KMS-11 (cell line): ENCODE results near the gene ANKRD40.

Source experiments
- H2AFZ ChIP-seq: fragments of 200-600 bp; sonication (generic); 2 replicates; pipeline ENCODE4 v1.6.1; 2016; ENCODE audit warnings: antibody characterized with exemption, mixed run types, low read depth
- H3K27ac ChIP-seq: fragments of 200-600 bp; sonication (generic); 2 replicates; pipeline ENCODE4 v1.6.1; 2016; ENCODE audit warnings: mild to moderate bottlenecking, mixed run types
- H3K27me3 ChIP-seq: fragments of 200-600 bp; sonication (generic); 2 replicates; pipeline ENCODE4 v1.6.1; 2017; ENCODE audit warnings: mild to moderate bottlenecking, low read depth, mixed run types, moderate library complexity; ENCODE audit not compliant: insufficient read depth
- H3K36me3 ChIP-seq: fragments of 200-600 bp; sonication (generic); 2 replicates; pipeline ENCODE4 v1.6.1; 2017; ENCODE audit warnings: mild to moderate bottlenecking, mixed run types; ENCODE audit not compliant: insufficient read depth
- H3K4me1 ChIP-seq: fragments of 200-600 bp; sonication (generic); 2 replicates; pipeline ENCODE4 v1.6.1; 2016; ENCODE audit warnings: mild to moderate bottlenecking, low read depth, mixed run types; ENCODE audit not compliant: poor library complexity, severe bottlenecking
- H3K4me2 ChIP-seq: fragments of 200-600 bp; sonication (generic); 2 replicates; pipeline ENCODE4 v1.7.0; 2016; ENCODE audit warnings: mild to moderate bottlenecking, mixed run types
- H3K4me3 ChIP-seq: fragments of 200-600 bp; sonication (generic); IDR thresholded peaks from 2 replicates; pipeline ENCODE4 v1.6.1; 2017; ENCODE audit warnings: low read depth, low read length, mixed read lengths; ENCODE audit not compliant: insufficient read depth
- H3K79me2 ChIP-seq: fragments of 200-600 bp; sonication (generic); 2 replicates; pipeline ENCODE4 v1.6.1; 2016; ENCODE audit warnings: low read depth, mixed run types; ENCODE audit not compliant: insufficient read depth
- H3K9ac ChIP-seq: fragments of 200-600 bp; sonication (generic); 2 replicates; pipeline ENCODE4 v1.6.1; 2016; ENCODE audit warnings: mild to moderate bottlenecking, mixed run types
- H4K20me1 ChIP-seq: fragments of 200-600 bp; sonication (generic); 2 replicates; pipeline ENCODE4 v1.6.1; 2016; ENCODE audit warnings: mild to moderate bottlenecking, mixed run types; ENCODE audit not compliant: insufficient read depth
- TF ChIP-seq, protein P1 (sequence below): fragments of 200-600 bp; sonication (generic); conservative IDR thresholded peaks from 2 replicates; pipeline ENCODE4 v1.6.1; 2017; ENCODE audit warnings: low read depth, mild to moderate bottlenecking, antibody characterized with exemption, low read length, moderate library complexity, mixed read lengths

ANKRD40 gene

DNA sequence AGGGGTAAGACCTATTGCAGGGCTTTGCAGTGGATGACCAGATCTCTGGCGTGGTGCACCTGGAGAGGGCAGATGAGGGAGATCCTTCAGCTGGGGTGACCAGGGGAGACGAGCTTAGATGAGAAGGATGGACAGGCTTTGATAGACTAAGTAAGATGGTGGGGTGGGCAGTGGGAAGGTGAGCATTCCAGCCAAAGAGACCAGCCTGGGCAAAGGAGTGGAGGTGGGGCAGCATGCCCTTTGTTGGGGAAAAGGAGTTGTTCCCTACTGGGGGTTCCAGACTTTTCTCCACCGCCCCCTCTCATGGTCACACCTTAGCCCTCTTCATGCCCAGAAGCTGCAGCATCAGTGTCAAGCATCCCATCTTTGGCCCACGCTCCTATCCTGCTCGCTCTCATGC, 27.6 kb downstream of the ANKRD40 start:
- no peak overlapping the region for H3K9ac ChIP-seq
- H3K79me2 ChIP-seq: no peaks in the 10 kb centered on the region
- H3K27me3 ChIP-seq: peaks cover 14% of the 10 kb centered on the region; the same call in 1 of the 2 replicates
- H2AFZ ChIP-seq: no peak overlapping the region
- H3K27ac ChIP-seq: no peak overlapping the region
- H3K4me1 ChIP-seq: peaks cover 6% of the 10 kb centered on the region
- TF ChIP-seq, protein P1, sequence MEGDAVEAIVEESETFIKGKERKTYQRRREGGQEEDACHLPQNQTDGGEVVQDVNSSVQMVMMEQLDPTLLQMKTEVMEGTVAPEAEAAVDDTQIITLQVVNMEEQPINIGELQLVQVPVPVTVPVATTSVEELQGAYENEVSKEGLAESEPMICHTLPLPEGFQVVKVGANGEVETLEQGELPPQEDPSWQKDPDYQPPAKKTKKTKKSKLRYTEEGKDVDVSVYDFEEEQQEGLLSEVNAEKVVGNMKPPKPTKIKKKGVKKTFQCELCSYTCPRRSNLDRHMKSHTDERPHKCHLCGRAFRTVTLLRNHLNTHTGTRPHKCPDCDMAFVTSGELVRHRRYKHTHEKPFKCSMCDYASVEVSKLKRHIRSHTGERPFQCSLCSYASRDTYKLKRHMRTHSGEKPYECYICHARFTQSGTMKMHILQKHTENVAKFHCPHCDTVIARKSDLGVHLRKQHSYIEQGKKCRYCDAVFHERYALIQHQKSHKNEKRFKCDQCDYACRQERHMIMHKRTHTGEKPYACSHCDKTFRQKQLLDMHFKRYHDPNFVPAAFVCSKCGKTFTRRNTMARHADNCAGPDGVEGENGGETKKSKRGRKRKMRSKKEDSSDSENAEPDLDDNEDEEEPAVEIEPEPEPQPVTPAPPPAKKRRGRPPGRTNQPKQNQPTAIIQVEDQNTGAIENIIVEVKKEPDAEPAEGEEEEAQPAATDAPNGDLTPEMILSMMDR: no peak
- H3K36me3 ChIP-seq: no peaks in the 10 kb centered on the region
- no peak overlapping the region for H3K4me3 ChIP-seq
- H3K4me2 ChIP-seq: no peak overlapping the region
- H4K20me1 ChIP-seq: no peaks in the 10 kb centered on the region

DNA sequence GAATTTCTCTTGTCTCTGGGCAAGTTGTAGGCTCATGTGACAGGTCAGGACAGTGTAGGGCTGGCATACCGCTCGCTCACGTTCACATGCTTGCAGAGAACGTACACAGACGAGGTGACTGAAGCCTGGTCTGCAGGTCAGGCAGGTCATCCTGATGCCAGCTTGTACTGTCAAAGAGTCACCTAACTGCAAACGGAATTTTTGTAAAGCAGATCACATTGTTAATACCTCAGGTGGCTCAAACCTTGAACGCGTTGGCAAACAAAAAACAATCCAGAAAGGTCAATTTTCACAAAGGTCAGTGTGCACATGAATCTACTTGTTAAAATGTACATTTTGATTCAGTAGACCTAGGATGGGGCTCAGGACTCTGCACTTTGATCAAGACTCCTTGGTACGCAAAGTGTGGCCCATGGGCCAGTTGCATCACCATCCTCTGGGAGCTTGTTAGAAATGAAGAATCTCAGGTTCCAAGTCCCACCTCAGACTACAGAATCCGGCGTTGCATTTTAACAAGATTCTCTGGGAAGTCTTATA, 28.6 kb downstream of the ANKRD40 start:
- Histone ChIP-seq H3K4me3 (no peak overlapping the region), H3K4me2 (no peak overlapping the region), H3K4me1 (peaks cover 6% of the 10 kb centered on the region), H3K27ac (no peak overlapping the region), H3K9ac (no peak overlapping the region), H4K20me1 (no peaks in the 10 kb centered on the region), H3K27me3 (peaks cover 14% of the 10 kb centered on the region; the same call in 1 of the 2 replicates), H3K36me3 (no peaks in the 10 kb centered on the region), H3K79me2 (no peaks in the 10 kb centered on the region), H2AFZ (no peak overlapping the region)
- TF ChIP-seq, protein P1: no peak

DNA sequence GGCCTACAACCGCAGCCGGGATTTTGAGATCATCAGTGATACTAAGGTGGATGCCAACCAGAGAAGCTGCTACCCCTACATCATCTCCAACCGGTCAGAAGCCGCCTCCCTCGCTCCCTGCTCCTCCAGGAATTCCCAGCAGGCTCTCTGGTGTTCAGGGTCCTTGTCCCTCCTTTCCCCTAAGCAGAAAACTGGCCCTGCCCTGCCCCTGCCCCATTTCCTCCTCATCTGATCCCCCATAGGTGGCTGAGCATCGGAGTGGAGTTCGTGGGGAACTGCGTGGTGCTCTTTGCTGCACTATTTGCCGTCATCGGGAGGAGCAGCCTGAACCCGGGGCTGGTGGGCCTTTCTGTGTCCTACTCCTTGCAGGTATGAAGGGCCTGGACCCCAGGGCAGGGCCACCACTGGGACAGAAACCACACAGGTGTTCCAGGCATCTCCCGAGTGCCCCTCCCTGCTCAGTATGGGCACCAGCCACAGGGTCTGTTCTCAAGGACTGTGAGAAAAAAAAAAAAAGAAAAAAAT, 29.8 kb downstream of the ANKRD40 start:
- H4K20me1 ChIP-seq: no peaks in the 10 kb centered on the region
- no peak overlapping the region for H3K9ac ChIP-seq
- H3K4me3 ChIP-seq: no peak overlapping the region
- peaks cover 14% of the 10 kb centered on the region; the same call in 1 of the 2 replicates for H3K27me3 ChIP-seq
- H3K36me3 ChIP-seq: no peaks in the 10 kb centered on the region
- no peak overlapping the region for H3K4me2 ChIP-seq
- TF ChIP-seq, protein P1: no peak
- H2AFZ ChIP-seq: no peak overlapping the region
- peaks cover 6% of the 10 kb centered on the region for H3K4me1 ChIP-seq
- H3K27ac ChIP-seq: no peak overlapping the region
- H3K79me2 ChIP-seq: no peaks in the 10 kb centered on the region

DNA sequence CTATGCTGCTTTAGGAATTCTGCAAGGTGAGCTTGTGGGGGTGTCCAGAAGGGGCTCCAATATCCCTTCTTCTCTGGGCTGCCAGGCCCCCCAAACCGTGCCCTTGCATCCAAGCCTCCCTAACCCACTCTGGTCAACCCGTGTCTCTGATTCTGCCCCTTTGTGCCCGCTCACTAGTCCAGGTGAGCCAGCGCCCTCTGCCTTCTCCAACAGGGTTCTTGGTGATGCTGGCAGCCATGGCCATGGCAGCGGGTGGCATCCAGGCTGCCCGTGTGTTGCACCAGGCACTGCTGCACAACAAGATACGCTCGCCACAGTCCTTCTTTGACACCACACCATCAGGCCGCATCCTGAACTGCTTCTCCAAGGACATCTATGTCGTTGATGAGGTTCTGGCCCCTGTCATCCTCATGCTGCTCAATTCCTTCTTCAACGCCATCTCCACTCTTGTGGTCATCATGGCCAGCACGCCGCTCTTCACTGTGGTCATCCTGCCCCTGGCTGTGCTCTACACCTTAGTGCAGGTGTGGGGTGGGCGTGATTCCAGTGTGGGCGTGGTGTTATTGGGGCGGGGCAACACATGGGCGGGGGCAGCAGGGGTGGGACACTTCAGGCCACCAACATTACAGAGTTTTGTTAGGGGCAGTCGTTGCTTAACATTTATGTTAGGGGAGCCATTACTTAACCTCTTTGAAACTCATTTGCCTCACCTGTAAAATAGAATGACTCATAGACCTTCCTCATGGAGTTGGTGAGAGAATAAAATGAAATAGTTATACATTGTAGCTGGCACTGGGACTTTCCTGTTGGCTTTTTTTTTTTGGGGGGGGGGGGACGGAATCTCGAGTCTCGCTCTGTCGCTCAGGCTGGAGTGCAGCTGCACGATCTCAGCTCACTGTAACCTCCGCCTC, 31.4 kb downstream of the ANKRD40 start:
- Histone ChIP-seq H3K4me3 (no peak overlapping the region), H3K4me1 (peaks cover 5% of the 10 kb centered on the region), H3K9ac (no peak overlapping the region), H3K4me2 (no peak overlapping the region), H3K36me3 (no peaks in the 10 kb centered on the region), H2AFZ (no peak overlapping the region), H4K20me1 (no peaks in the 10 kb centered on the region), H3K79me2 (no peaks in the 10 kb centered on the region), H3K27ac (no peak overlapping the region), H3K27me3 (peaks cover 7% of the 10 kb centered on the region; the same call in 1 of the 2 replicates)
- TF ChIP-seq, protein P1: no peak
